T47D (cell line): ENCODE measurements around the gene NT5C1A.

Experiments
- DNase-seq, 2 experiments: peaks; one replicate each; pipeline versions ENCODE4 v3.0.0 to v3.0.0-alpha.2; 2011 to 2012; ENCODE audit warnings: low read depth in 1 of 2, low spot score in 1 of 2
- JUND ChIP-seq: IDR thresholded peaks from 2 replicates; pipeline ENCODE4 v1.6.1; 2012; ENCODE audit warnings: low read depth
- in situ Hi-C: cut with HindIII; loops from 2 replicates; pipeline ENCODE4 v1.10.0; 2016; ENCODE audit warnings: low sequenced_read_pairs, low pct_unique_long_range_greater_than_20kb

Gene NT5C1A

DNA sequence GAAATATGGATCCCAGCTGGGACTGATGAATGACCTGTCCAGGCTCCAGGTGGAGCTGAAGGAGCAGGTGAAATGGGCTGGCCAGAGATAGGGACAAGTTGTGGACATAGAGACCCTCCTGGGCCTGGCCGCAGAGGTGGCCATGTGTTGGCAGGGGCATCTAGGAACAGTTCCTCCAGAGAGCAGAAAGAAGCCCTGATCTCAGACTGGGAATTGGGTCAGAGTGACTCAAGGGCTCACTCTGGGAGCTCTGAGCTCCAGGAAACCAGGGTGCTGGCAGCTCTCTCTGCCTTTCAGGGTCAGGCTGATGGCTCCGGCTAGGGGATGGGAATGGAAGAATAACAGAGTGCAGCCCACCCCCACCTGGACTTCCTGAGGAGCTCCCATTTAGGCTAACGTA, 3.0 kb downstream of the NT5C1A start:
- DNase-seq = no peak
- no peak for TF ChIP-seq JUND
- in situ Hi-C loops = no loop called here

DNA sequence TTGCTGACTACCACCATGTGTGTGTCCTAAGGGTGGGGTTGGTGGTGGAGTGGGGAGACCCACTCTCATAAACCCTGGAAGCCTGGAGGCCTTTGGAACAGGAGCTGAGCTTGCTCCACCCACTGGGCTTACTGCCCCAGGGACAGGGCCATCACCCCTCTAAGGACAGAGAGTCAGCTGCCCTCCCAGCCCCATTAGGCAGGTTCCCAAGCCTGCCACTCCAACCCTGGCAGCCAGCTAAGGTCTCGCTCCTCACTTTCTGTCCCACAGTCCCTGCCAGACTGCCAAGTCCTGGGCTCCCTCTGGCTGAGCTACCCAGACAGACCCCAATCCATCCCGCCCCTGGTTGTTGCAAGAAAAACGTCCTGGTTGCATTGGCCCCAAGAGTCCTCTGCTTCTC, 3.8 kb downstream of the NT5C1A start:
- no peak for DNase-seq
- in situ Hi-C loops = no loop called here
- no peak for TF ChIP-seq JUND

DNA sequence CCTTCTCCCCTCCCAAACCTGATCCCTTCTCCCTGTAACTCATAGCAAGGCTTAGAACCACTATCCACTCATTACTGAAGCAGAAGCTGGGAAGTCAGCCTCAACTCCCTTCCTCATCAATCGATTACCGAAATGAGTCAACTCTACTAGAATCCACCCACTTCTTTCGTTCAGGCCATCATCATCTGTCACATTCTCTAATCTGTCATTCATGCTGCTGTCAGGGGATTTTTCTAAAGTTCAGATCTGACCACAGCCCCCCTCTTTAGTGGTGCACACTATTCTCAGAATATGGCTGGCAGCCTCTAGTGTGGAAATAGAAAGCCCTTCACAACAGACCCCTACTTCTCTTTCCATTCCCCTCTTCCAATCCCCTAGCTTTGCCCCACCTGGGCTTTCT, 5.1 kb downstream of the NT5C1A start:
- no peak for TF ChIP-seq JUND
- in situ Hi-C loops = no loop called here
- DNase-seq = no peak

DNA sequence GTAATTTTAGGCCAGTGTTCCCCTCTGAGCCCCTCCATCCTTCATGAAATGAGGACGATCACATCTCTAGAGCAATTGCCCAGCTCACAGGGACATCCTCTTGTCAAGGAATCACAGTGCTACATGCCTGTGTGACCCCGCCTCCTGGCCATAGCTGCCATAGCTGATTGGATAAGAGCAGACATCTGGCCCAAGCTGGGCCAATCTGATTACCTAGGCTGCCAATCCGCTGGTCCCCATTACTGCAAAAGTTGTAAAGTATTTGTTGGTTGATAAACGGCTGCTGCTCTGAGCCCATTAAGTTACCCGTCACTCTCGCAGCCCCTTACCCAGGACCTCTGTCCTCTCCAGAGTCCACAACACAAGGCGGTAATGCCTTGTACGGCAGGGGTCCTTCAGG, 8.3 kb downstream of the NT5C1A start:
- in situ Hi-C loops = no loop called here
- no peak for DNase-seq
- TF ChIP-seq JUND = no peak

DNA sequence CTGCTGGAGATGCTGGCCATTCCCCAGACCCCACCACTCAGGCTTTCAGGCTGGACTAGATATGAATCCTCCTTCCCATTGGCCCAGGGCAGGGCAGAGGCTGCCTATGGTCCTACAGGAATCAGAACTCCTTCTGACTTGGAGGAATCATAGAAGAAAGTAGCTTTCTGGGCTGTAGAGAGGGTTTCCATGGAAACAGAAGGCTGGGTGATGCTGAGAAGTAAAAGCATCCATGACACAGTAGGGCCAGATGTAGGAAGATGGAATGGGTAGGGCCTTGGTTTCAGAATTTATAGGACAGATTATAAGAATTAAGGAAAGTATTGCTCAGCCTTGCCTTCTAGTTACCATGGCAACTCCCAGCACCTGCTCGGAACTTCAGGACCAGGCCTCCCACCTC, 9.0 kb downstream of the NT5C1A start:
- in situ Hi-C loops = no loop called here
- TF ChIP-seq JUND = no peak
- DNase-seq = no peak

DNA sequence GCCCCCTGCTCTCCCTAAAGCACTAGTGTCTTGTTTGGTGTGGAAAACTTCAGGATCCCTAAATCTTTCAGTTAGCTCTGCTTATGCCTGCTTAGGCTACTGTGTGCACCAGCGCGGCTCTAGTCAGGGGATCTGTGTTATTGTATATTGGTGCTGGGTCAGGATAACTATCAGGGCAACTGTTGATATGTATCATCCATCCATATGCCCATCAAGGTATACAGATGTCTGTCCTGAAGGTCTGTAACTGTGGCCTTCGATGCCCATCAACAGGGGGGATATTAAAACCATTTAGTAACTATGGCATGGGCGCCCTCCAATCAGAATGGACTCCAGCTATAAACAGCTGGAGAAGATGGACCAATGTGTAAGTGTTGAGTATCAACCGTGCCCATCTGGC, 12.4 kb downstream of the NT5C1A start:
- in situ Hi-C loops = no loop called here
- TF ChIP-seq JUND = no peak

DNA sequence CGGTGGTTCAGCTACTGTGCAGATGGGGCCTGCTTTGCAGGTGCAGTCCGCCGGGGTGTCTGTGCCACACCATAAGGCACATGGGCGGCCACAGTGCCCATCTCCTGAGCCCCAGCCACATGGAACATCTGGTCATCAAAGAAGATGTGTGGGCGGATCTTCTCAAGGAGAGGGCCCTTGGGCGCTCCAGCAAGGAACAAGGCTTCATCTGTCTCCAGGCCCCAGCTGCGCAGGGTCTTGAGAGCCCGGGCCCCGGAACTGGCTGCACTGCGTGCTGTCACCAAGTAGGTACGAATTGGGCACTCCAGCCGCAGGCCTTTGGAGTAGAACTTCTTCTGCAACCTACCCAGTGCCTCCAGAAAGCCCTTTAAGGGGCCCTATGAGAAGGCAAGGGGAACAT, 12.8 kb downstream of the NT5C1A start:
- in situ Hi-C loops = no loop called here
- no peak for DNase-seq
- no peak for TF ChIP-seq JUND

More for the DNA sequence above, 12.4 kb downstream of the NT5C1A start:
- DNase-seq = no peak

DNA sequence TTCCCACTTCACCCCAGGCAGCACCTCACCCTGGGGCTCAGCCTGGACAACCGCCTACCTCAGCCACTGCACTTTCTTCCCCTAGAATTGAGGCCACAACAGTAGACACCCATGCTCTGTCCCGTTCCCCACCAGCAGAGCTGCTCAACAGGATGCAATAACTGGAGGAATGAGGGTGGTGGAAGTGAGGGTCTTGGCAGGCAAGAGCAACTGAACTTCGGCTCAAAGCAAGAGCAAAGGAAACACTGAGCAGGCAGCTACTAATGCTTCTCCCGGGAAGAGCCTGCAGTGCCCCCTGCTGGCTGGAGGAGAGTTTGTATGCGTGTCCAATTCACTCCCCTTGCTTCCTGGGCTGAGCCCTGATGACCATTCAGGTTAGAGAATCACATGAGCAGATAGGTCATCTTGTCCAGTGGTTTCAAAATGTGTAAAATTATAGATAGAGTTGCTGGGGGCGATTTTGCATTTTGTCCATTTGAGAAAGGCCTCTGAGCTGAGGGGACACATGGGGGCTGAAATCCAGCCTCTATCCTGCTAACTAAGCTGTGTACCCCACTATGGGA, 13.9 kb downstream of the NT5C1A start:
- DNase-seq = peak in 1 of 2 experiments; percentile 68
- in situ Hi-C loops = no loop called here
- no peak for TF ChIP-seq JUND

DNA sequence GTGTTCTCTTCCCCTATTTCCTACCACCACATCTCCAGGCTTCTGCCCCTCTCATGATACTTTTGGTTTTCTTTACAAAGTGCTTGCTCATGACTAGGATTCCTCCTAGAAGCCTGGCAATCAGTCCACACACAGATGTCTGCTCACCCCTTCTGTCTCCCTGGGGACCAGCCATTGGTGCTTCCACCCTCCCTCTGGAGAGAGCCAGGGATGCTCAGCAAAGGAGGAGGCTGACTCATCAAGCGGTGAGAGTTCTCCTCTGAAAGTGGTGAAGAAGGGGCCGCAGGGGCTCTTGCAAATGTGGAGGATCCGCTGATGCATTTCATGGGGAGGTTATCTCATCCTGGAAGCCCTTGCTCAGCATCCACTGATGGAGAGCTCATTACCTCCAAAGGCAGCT, 14.5 kb downstream of the NT5C1A start:
- no peak for DNase-seq
- in situ Hi-C loops = no loop called here
- no peak for TF ChIP-seq JUND

DNA sequence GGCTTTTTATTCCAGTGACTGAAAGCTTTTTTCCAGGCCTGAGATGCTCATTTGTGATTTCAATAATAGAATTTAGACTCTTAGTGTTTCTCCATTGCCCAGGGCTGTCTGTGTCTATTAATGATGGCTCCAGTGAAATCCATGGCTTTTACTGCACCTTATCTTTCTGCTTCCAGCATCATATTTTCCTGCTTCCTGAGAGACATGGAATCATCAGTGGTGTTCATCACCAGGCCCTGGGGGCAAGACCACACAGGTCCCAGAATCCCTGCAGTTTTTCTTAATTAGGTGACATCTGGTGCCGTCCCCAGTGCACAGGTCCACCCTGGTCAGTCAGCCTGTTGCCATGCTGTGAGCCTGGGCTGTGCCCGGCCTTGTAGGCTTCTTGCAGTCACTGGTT, 15.5 kb downstream of the NT5C1A start:
- no peak for DNase-seq
- in situ Hi-C loops = no loop called here
- no peak for TF ChIP-seq JUND

DNA sequence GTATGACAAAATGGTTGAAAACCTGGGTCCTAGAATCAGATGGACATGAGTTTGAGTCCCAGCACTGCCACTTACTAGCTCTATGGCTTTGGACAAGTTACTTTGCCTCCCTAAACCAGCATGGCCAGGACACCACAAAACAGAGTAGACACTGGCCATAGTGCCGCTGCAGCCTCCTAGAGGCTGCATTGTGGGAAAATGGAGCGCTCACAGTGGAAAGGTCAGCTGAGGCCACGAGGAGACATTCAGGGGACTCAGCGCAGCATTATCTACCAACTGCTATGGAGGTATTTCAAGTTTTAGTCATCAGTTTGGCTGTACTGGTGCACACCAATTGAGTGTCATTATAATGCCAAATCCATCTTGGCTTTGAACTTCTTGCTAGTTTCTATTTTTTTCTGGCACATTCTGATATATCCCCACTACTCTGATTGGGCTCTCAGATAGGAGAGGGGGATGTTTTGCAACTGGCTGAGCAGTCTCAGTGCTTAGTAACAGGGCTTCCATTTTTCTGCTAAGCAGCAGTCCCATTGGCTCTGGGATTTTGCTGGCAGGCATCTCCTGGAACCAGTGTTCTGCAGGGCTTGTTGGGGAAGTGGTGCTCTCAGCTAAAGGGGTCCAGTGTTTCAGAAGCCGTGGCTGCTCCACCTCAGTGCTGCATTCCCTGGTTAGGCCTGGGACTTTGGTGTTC, 16.2 kb downstream of the NT5C1A start:
- TF ChIP-seq JUND = no peak
- no peak for DNase-seq
- in situ Hi-C loops = no loop called here

DNA sequence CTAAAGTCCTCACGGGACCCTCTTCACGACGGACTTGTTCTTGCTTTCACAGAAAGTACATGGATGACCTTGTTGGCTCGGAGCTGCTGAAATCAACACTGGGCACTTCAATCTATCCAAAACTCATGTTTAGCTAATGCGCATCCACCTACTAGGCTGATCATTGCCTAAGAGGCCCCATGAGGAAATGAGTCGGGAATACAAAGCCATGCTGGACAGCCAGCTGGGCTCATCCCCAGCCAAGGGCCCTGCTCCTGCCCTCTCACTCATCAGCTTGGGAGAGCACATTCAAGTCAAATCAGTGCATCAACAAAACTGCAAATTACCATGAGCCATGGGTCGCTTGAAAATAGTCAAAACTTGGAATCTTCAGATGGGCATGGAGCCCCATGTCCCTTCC, 17.6 kb downstream of the NT5C1A start:
- no peak for DNase-seq
- in situ Hi-C loops = no loop called here
- TF ChIP-seq JUND = no peak

DNA sequence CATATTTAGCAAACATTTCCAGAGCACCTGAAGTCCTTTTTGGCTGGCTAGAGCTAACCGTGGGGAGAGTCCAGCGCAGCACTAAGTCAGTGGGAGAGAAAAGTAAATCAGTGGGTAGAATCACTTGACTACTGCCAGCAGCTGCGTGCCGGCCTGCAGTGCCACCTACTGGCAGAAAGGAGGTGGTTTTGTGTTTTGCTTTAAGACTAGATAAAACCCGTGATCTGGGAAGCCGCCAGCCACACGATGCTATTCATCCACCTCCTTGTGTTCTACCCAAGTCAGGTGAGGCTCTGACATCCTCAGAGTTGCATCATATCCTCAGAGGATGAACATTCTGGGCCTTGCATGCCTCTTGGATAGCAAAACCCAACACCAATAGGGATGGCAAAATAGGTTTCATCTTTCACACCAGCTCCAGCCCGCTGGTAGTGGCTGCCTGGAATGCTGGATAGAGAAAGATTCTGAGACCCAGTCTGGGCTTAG, 18.3 kb downstream of the NT5C1A start:
- in situ Hi-C loops = no loop called here

DNA sequence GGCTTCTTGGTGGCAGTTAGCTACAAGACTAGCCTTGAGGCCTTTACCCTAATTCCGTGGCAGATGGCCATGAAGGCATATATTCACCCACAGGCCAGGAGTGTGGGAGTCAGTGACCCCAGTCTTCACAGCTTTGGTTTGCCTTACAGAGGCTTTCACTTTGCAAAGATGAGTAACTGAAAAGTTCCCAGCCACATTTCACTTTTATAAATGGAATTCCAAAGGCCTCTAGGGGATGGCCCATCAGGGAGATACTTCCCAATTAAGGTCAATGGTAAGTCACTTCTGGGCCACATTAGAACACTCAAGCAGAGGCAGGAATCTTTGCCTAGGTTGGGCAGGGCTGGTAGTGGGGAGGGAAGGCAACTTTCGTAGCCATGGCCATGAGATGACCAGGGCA, 19.4 kb downstream of the NT5C1A start:
- TF ChIP-seq JUND = no peak
- in situ Hi-C loops = no loop called here

More for the DNA sequence above, 18.3 kb downstream of the NT5C1A start:
- DNase-seq = peak in 1 of 2 experiments; percentile 74
- TF ChIP-seq JUND = no peak

More for the DNA sequence above, 19.4 kb downstream of the NT5C1A start:
- no peak for DNase-seq
